Measurements from ENCODE around the gene DCAF12L2. TPM values are rescaled to one million over a fixed set of nuclear protein-coding genes. Genes with fewer than 3 reads are reported as not detected.

The DCAF12L2 gene
- total RNA-seq, 1 experiment from 2014 or later, result not detected

DNA sequence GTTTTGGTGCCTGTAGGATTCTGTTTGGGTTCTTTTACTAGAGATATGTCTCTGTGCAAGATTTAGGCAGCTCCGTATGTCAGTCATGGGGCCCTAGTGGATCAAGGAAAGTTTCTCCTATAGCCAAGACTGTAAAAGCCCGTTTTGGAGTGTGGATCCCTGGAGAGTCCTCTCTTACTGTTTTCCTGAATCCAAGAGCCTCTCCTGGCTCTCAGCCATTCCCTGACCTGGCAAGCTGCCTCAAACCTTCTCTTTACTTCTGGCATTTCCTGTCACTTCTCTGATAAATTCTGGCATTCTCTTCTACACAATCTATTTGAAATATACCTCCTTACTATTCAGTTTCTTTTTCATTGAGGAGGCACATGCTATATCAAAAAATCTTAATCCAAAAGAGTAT lies 41.4 kb downstream of the DCAF12L2 start:
- no peaks in the 10 kb centered on the region for H3K27me3 ChIP-seq (ENCODE audit: insufficient read depth, low read depth)
- no peak for TF ChIP-seq EZH2 (IDR thresholded peaks at IDR 0.05; ENCODE audit: low read depth)
- TF ChIP-seq, protein P1, sequence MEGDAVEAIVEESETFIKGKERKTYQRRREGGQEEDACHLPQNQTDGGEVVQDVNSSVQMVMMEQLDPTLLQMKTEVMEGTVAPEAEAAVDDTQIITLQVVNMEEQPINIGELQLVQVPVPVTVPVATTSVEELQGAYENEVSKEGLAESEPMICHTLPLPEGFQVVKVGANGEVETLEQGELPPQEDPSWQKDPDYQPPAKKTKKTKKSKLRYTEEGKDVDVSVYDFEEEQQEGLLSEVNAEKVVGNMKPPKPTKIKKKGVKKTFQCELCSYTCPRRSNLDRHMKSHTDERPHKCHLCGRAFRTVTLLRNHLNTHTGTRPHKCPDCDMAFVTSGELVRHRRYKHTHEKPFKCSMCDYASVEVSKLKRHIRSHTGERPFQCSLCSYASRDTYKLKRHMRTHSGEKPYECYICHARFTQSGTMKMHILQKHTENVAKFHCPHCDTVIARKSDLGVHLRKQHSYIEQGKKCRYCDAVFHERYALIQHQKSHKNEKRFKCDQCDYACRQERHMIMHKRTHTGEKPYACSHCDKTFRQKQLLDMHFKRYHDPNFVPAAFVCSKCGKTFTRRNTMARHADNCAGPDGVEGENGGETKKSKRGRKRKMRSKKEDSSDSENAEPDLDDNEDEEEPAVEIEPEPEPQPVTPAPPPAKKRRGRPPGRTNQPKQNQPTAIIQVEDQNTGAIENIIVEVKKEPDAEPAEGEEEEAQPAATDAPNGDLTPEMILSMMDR (conservative IDR thresholded peaks at IDR 0.05), result no peak
- no peaks in the 10 kb centered on the region for H3F3A ChIP-seq (ENCODE audit: insufficient read depth, low read depth)
- no peaks in the 10 kb centered on the region for H3K4me1 ChIP-seq (replicated peaks; ENCODE audit: insufficient read depth)
- no peaks in the 10 kb centered on the region for H4K20me1 ChIP-seq (ENCODE audit: insufficient read depth)
- no peaks in the 10 kb centered on the region for H3K9me3 ChIP-seq (ENCODE audit: insufficient read depth, low read depth)
- no peak overlapping the region for H3K27ac ChIP-seq
- H3K9me2 ChIP-seq (ENCODE audit: insufficient read depth), result no peaks in the 10 kb centered on the region; the same call in 1 of the 2 replicates
- H2AFZ ChIP-seq, result no peak overlapping the region
- no peaks in the 10 kb centered on the region for H3K79me2 ChIP-seq (ENCODE audit: low read depth)
- ChIA-PET POLR2A (ENCODE audit: unreplicated experiment) (no interaction called here), CTCF (no interaction called here)
- BruUV-seq (replicated peaks), result no TSS peak
- intact Hi-C loops (cut with micrococcal nuclease; ENCODE audit: unreplicated experiment), result no loop called here
- DNase-seq, result no peak
- no peak overlapping the region for H3K4me2 ChIP-seq
- no peaks in the 10 kb centered on the region for H3K36me3 ChIP-seq (ENCODE audit: low read depth)
- H3K4me3 ChIP-seq, result no peak overlapping the region
